HepG2 (cell line): ENCODE data around the gene TAS1R3.

ENCODE experiments used
- EZH2 ChIP-seq: conservative IDR thresholded peaks from 2 replicates; pipeline ENCODE4 v1.6.1; 2012; ENCODE audit warnings: mild to moderate bottlenecking, low read depth, low read length, moderate library complexity
- FOXK1 ChIP-seq: sonication (generic); formaldehyde crosslinking; IDR thresholded peaks from 2 replicates; pipeline ENCODE4 v1.4.0; 2020; ENCODE audit warnings: low read depth, missing genetic modification reagents, borderline replicate concordance
- FOXP4 ChIP-seq: sonication (generic); formaldehyde crosslinking; IDR thresholded peaks from 2 replicates; pipeline ENCODE4 v1.4.0; 2020; ENCODE audit warnings: missing genetic modification reagents
- MTA1 ChIP-seq: sonication (generic); formaldehyde crosslinking; IDR thresholded peaks from 2 replicates; pipeline ENCODE4 v1.4.0; 2020; ENCODE audit warnings: missing genetic modification reagents, mild to moderate bottlenecking, borderline replicate concordance
- NPAS2 ChIP-seq: sonication (generic); formaldehyde crosslinking; IDR thresholded peaks from 2 replicates; pipeline ENCODE4 v1.8.0; 2022; ENCODE audit warnings: mild to moderate bottlenecking, missing genetic modification reagents, borderline replicate concordance
- SRSF9 ChIP-seq: fragments of 200-400 bp; formaldehyde crosslinking; IDR thresholded peaks from 2 replicates; pipeline ENCODE4 v1.6.1; 2018; ENCODE audit warnings: borderline replicate concordance, mild to moderate bottlenecking, low read depth, low read length; ENCODE audit not compliant: insufficient read depth, poor library complexity, severe bottlenecking
- SRY ChIP-seq: sonication (generic); formaldehyde crosslinking; IDR thresholded peaks from 2 replicates; pipeline ENCODE4 v1.8.0; 2022; ENCODE audit warnings: mild to moderate bottlenecking, missing genetic modification reagents
- ZNF354B ChIP-seq: sonication (generic); formaldehyde crosslinking; IDR thresholded peaks from 2 replicates; pipeline ENCODE4 v1.8.0; 2022; ENCODE audit warnings: mild to moderate bottlenecking, missing genetic modification reagents
- TF ChIP-seq, protein P1 (sequence below): sonication (generic); formaldehyde crosslinking; IDR thresholded peaks from 2 replicates; pipeline ENCODE4 v1.4.0; 2020; ENCODE audit warnings: mild to moderate bottlenecking, missing genetic modification reagents
- TF ChIP-seq, protein P2 (sequence below): sonication (generic); formaldehyde crosslinking; IDR thresholded peaks from 2 replicates; pipeline ENCODE4 v1.4.0; 2020; ENCODE audit warnings: mild to moderate bottlenecking, missing genetic modification reagents

DNA sequence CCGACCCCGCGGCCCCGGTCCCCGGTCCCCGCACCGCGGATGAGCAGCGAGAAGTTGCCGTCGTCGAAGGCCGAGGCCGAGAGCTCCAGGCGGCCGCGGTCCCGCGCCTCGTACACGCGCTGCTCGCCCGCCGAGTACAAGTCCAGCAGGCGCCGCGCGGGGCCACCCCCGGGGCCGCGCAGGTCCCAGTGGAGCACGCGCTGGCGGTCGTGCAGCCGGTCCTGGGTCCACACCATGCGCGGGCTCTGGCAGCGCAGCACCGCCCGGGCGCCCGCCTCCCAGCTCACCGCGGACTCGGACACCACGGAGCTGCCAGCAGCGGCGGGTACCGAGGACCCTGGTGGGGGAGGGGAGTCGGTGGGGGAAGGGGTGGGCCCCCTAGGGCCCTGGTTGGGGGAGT is 24.3 kb downstream of the TAS1R3 start:
- TF ChIP-seq NPAS2 (CRISPR knock-in tag) (no peak), MTA1 (CRISPR knock-in tag) (no peak), EZH2 (no peak), FOXP4 (no peak), SRSF9 (no peak), ZNF354B (CRISPR knock-in tag) (no peak), FOXK1 (CRISPR knock-in tag) (no peak), SRY (CRISPR knock-in tag) (no peak)
- TF ChIP-seq, protein P1, sequence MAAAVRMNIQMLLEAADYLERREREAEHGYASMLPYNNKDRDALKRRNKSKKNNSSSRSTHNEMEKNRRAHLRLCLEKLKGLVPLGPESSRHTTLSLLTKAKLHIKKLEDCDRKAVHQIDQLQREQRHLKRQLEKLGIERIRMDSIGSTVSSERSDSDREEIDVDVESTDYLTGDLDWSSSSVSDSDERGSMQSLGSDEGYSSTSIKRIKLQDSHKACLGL = no peak
- TF ChIP-seq, protein P2, sequence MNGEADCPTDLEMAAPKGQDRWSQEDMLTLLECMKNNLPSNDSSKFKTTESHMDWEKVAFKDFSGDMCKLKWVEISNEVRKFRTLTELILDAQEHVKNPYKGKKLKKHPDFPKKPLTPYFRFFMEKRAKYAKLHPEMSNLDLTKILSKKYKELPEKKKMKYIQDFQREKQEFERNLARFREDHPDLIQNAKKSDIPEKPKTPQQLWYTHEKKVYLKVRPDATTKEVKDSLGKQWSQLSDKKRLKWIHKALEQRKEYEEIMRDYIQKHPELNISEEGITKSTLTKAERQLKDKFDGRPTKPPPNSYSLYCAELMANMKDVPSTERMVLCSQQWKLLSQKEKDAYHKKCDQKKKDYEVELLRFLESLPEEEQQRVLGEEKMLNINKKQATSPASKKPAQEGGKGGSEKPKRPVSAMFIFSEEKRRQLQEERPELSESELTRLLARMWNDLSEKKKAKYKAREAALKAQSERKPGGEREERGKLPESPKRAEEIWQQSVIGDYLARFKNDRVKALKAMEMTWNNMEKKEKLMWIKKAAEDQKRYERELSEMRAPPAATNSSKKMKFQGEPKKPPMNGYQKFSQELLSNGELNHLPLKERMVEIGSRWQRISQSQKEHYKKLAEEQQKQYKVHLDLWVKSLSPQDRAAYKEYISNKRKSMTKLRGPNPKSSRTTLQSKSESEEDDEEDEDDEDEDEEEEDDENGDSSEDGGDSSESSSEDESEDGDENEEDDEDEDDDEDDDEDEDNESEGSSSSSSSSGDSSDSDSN (CRISPR knock-in tag) = no peak; the same call in 1 of the 2 replicates
